Measurements from ENCODE around the gene KIF16B.
"Not testable (repeated sequence)": the region's sequence is repeated elsewhere in the genome, so short reads cannot be mapped to it uniquely, and the experiment has no call there.

The KIF16B gene

GRCh38 chr20:16554766-16555543 lies 18.3 kb downstream of the KIF16B start:
- no peak for DNase-seq

DNA sequence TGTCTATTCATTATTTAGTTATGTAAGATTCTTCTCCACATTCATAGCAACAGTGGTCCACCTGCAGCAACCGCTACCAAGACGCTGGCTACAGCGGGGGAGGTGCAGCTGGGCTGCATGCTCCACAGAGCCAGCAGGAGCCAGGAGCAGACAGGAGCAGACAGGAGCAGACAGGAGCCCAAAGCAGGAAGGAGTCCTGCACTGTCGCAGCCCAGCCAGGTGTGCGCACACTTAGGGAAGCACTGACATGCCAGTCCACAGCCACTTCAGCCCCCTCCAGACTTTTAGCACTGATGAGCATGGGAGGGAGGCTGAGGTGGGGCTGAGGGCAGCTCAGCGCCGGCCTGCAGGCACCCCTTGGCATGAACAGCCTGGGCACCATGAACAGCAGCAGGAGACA lies 19.6 kb downstream of the KIF16B start:
- no peak for DNase-seq

GRCh38 chr20:16553101-16553500 lies 20.1 kb downstream of the KIF16B start:
- no peak for DNase-seq

DNA sequence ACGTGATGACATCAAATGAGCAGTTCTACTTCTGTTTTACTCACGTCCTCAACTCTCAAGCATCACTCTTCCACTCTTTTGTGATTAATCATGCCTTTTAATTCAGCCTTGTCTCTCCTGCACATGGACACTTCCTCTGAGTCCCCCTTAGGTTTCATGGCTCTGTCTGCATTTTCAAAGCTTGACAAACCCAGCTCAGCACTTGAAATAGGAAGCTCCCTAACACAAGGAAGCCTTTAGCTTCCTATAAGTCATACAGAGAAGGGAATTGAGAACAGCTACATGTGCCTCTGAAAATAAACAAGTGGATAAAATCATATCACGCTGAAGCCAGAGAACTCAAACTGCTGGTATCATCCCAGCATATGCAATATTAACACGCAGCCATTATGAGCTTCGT lies 21.2 kb downstream of the KIF16B start:
- DNase-seq, result no peak

DNA sequence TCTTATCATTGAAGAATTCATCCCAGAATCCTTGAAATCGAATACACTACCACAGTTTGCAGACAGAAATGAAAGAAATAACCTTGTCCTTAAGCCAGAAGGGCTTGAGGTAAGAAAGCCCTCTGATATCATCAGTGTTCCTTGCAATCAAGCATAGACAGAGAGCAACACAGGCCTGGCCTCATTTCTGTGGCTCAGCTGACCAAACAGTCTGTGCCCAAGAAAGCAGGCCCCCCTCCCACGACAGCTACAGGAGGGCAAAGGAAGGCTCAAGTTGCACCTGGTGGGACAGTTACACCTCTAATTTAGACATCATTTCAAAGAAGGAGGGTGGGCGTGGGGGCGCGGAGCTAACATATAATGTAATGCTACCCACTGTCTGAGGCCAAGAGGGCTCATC lies 21.6 kb downstream of the KIF16B start:
- no peak for DNase-seq

DNA sequence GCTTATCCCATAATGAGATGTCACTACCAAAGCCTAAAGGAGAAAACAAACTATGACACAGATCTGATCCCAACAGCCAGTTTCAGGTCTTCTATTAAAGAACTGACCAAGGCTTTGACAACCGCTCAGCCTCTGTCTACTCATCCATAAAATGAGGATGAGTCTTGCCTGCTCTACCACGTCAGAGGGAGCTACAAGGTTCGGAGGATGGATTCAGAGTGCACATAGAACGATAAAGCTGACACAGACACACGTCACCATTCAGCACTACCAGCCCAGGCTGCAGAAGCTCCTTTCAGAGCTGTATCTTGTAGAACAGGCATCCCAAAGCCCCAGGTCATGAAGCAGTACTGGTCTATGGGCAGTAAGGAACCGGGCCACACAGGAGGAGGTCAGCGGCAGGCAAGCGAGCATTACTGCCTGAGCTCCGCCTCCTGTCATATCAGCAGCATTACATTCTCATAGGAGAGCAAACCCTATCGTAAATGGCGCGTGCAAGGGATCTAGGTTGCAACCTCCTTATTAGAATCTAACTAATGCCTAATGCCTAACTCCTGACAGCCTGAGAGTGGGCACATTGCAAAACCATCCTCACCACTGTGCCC lies 25.1 kb downstream of the KIF16B start:
- no peak for DNase-seq

DNA sequence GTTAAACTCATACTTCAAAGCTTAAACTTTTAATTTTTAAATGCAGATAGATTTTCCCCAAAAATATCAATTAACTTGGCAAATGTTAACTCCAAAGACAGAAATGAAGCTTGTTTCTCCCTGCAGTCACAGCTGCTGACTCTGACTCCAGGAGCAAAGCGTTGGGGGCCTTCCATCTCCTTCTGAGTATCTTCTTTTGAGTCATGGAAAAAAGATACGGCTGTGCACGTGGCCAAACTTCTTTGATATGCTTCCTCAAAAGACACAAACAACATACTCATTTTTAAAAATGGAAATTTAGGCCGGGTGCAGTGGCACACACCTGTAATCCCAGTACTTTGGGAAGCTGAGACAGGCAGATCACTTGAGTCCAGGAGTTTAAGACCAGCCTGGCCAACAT lies 28.3 kb downstream of the KIF16B start:
- no peak for DNase-seq

GRCh38 chr20:16542477-16542876 lies 30.8 kb downstream of the KIF16B start:
- no peak for DNase-seq

- DNase-seq, result no peak
Observed at GRCh38 chr20:16541878-16542277, 31.4 kb downstream of the KIF16B start.

DNA sequence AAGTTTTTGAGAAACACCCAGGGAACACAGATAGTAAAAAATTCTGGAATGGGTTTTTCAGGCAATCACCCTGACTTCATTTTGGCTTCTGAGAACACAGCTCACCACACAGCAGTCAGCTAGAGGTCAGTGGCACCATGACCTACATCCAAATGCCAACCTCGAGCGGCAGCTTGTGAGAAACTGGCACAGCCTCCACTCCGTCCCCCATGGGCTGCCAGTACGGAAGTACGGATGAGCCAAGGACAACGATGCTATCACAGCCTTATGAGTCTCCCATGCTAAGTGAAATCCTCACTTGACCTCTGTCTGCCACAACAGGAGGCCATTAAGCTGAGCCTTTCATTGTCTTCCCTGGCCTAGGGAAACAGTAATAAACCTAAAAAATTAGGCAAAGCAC lies 32.0 kb downstream of the KIF16B start:
- no peak for DNase-seq

DNA sequence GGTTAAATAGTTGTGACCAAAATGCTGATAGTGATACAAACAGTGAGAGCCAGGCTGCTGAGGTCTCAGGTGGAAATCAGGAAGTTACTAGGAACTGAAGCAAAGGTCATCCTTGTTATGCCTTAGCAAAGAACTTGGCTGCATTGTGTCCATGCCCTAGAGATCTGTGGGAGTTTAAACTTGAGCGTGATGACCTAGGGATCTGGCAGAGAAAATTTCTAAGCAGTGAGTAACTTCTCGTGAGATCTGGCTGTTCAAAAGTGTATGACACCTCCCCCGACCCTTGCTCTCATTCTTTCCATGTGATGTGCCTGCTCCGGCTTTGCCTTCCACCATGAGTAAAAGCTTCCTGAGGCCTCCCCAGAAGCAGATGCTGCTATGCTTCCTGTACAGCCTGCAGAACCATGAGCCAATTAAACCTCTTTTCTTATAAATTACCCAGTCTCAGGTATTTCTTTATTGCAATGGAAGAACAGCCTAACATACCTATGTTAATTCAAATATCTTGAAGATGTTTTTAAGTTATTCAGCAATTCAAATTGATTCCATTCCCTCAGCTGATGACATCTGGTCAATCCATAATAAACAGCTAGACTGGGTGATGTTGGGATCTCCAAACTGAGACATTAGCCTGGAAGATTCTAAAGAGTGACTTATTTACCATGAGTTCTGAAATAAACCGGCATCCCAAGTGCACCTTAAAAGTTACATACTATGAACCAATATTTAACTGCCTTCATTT lies 33.8 kb downstream of the KIF16B start:
- DNase-seq, result no peak

DNA sequence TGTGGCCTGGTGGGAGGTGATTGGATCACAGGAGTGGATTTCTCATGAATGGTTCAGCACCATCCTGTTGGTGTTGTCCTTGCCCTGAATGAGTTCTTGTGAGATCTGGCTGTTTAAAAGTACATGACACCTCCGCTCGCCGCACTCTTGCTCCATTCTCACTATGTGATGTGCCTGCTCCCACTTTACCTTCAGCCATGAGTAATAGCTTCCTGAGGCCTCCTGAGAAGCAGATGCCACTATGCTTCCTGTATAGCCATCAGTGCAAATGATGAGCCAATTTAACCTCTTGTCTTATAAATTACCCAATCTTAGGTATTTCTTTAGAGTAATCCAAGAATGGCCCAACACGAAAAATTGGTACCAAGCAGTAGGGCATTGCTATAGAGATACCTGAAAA lies 34.5 kb downstream of the KIF16B start:
- no peak for DNase-seq

DNA sequence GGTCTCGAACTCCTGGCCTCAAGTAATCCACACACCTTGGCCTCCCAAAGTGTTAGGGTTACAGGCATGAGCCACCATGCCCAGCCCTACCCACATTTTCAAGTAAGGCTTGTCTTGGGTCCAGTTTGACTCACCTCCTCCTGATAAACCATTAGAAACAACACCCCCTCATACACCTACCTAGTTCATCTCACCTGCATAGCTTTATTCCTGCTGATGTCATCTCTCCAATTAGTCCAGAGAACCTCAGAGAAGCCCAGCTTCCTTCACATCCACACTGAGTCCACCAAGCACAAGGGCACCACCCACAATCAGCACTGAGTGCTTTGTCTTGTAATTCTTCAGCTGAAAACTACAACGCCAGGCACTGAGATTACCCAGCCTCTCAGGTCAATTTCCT lies 35.3 kb downstream of the KIF16B start:
- DNase-seq, result no peak

- no peak for DNase-seq
Observed at GRCh38 chr20:16537025-16537665, 36.1 kb downstream of the KIF16B start.

GRCh38 chr20:16535277-16535676 lies 38.0 kb downstream of the KIF16B start:
- no peak for DNase-seq

- no peak for DNase-seq
Observed at GRCh38 chr20:16533502-16533901, 39.7 kb downstream of the KIF16B start.

DNA sequence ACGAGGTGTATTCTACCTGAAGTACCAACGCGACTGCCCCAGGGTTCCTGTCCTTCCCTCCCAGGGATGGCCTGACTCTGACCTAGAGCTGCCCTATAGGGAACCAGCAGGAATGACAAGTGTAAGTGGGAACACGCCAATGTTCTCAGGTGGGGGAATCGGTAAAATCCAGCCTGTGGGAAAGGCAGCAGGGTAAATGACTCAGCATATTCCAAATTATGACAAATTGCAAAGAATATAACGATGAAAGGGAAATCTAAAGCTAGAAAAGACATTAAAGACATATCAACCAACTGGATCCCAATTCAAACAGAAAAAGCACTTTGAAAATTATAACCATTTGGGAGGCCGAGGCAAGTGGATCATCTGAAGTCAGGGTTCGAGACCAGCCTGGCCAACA lies 41.8 kb downstream of the KIF16B start:
- DNase-seq, result no peak

GRCh38 chr20:16530201-16530681 lies 43.0 kb downstream of the KIF16B start:
- no peak for DNase-seq

DNA sequence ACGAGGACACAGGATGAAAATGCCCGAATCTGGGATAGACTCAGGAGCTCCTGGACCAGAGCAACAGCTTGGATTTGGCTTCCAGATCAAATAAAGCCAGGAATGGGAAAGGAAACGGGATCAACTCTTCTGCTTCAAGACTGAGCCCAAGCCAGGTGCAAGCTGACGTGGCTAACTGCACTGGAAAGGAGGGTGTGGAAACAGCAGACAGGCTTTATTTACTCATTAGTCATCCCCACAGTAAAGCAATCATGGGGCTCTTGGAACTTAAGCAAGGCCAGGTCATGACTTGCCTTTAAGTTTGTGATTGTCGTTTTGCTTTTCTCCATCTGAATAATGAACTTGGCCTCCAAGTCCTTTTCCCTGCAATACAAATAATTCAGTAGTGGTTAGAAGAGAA lies 45.2 kb downstream of the KIF16B start:
- no peak for DNase-seq

GRCh38 chr20:16527438-16527837 lies 45.8 kb downstream of the KIF16B start:
- no peak for DNase-seq

- DNase-seq, result no peak
Observed at GRCh38 chr20:16526433-16527380, 46.5 kb downstream of the KIF16B start.

- not testable (repeated sequence) for DNase-seq
Observed at GRCh38 chr20:16522651-16523050, 50.6 kb downstream of the KIF16B start.

Measured in CD4-positive, alpha-beta T cell treated with Interferon alpha-2 for 1 hour (primary cell).